ENCODE results near the gene NCKAP5L.

GRCh38 chr12:49865109-49865781 is 37.0 kb upstream of the NCKAP5L start:
- TF ChIP-seq EZH2 (IDR thresholded peaks at IDR 0.05; ENCODE audit: borderline replicate concordance, low read depth, low read length, severe bottlenecking) (no peak), CTCF (IDR thresholded peaks at IDR 0.05; ENCODE audit: extremely low read depth in 1 of 2, insufficient read depth in 1 of 2, low read depth in 1 of 2, low read length in 2 of 2) (no peak), POLR2AphosphoS5 (IDR thresholded peaks at IDR 0.05; ENCODE audit: insufficient read depth, low read depth, low read length) (no peak), POLR2A (IDR thresholded peaks at IDR 0.05; ENCODE audit: low read depth, low read length) (no peak)
